Measurements from ENCODE around the gene AOPEP.

AOPEP gene

GRCh38 chr9:95085036-95085770 is 358.7 kb downstream of the AOPEP start:
- FAIRE-seq (no peak), DNase-seq (ENCODE audit: insufficient read length, low spot score) (no peak)

DNA sequence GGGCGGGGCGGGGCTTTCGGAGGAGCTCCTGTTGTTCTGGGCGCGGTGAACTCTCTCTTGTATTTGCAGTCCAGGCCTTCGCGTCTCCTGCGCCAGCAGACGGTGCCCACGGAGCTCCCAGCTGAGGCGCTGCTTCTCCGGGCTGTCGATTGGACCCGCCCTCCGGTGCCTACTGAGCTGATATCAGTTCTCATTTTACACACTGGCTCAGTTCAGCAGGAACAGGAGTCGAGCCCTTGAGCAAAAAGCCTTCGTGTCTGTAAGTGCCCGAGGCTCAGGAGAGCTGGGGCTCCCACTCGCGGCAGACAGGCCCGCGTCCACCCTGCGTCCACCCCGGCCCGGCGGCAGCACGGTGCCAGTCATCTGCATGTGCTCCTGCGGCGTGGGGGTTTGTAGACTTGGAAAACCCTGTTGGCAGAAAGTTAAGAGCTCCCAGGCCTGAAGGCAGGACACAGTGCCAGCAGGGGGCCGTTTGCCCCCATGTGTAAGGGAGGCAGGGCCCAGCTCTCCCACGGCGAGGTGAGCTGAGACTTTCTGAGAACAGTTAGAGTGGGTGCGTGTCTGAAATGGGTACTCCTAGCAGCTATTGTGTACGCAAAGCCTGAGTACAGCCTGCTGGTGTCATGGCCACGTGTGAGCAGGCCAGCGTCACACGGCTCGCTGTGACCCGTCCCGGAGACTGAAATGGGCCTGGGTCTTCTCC is 359.5 kb downstream of the AOPEP start:
- DNase-seq (ENCODE audit: insufficient read length, low spot score), result no peak
- no peak for FAIRE-seq

DNA sequence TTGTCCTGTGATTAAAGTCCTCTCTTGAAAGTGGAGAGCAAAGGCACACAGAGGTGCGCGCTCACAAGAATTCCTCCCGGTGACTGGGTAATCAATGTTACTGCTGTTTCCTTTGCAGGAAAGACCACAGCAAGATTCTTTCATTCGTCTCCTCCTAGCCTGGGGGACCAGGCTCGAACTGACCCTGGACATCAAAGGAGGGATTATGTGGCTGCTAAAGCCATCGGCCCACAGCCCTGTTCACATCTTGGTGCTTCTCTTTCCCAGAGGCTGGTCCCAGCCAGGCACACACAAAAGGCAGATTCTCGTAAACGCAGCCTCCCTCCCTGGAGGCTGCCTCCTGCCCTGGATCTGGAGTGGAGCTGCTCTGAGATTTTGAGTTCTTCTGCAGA is 360.1 kb downstream of the AOPEP start:
- FAIRE-seq, result no peak
- DNase-seq (ENCODE audit: insufficient read length, low spot score), result no peak

- FAIRE-seq (no peak), DNase-seq (ENCODE audit: insufficient read length, low spot score) (no peak)
These were observed 361.3 kb downstream of the AOPEP start for GRCh38 chr9:95087659-95088242.

DNA sequence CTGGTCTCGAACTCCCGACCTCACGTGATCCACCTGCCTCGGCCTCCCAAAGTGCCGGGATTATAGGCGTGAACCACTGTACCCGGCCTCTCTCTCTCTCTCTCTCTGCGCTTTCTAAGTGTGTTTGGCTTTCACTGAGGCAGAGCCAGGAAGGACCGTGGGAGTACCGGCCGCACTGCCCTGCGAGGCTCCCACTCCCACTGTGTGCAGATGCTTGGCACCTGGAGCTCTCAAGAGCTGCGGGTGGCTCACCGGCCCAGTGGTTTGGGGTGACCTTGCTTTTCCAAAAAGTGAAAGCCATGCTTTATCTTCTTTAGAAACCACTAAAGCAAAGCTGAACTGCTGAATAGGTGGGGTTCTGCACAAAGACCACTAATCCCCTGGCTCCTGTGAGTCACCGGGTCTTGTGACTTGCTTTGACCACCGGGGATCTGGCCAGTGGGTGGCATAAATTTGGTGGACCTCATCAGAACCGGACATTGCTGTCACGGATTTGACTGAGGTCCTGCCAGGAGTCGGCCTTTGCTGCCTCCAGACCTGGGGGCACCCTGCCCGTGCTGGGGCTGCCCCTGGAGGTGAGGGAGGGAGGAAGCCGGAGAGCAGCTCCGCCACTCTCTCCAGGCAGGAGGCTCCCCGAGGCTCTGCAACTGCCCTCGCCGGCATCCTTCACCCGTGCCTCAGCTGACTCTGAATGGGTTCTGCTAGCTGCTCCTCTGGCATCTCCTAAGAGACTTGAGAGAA is 362.1 kb downstream of the AOPEP start:
- DNase-seq (ENCODE audit: insufficient read length, low spot score) (no peak), FAIRE-seq (no peak)

DNA sequence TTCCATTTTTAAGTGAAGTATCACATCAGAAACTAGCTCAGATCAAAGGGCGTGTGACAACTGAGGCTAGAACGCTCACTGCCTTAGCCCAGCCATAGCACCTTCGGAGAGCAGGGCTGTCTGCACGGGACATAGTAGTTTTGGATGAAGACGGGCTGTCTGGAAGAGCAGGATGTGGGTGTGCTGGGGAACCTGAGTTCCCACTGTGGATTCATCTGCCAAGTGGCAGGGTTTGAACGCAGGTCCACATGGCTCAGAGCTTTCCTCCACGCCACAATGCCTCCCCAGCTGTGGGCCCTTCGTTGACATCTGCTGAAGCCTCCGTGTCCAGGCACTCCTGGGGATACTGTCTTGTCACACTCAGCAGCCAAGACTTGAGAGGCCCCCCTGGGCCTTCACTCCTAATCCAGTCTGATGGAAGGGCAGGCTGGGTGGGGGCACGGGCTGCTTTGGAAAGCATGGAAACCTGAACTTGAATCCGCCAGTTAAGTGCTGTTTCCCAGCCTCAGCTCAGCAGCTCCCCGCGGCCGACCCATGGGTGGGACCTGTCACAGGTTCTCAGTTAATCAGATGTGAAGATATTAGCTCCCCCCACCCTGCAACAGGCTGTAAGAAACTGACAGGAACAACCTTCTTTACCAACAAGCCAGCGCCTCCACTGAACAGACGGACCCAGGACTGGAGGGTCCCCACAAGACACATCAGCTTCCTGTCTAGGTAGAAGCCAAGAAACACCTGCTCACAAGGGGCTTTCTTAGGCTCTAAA is 362.9 kb downstream of the AOPEP start:
- FAIRE-seq (no peak), DNase-seq (ENCODE audit: insufficient read length, low spot score) (no peak)

GRCh38 chr9:95090023-95090791 is 363.7 kb downstream of the AOPEP start:
- no peak for FAIRE-seq

DNA sequence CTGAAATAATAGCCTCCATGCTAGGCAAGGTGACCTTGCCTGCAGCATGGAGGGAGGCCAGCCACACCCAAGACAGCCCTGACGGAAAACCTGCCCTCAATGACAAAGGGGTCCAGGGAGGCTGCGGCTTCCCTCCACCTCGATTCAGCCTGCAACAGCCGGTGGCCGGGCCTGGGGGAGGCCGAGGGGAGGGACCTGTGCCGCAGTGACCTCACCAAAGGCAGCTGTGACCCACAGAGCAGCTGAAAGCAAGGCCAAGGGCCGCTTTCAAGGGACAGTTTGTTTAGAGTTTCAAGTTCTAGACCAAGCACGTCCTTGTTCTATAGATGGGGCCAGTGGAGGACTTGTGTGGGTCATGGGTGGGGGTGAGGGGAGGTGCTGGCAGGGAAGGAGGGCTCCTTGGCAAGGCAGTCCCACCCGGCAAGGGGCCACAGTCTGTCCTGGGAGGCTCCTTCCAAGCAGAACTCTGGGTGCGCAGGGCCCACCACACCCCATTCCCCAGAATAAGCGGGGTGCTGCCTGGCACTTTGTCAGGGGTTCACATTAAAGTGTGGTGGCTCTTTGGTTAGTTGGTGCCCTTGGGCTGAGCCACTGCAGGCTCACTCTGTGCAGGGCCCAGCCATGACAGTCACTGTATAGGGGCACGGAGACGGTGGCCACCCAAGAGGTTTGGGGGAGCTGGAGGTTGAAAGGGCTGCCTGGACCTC is 364.5 kb downstream of the AOPEP start:
- FAIRE-seq (no peak), DNase-seq (ENCODE audit: insufficient read length, low spot score) (no peak)

More at GRCh38 chr9:95090023-95090791, 363.7 kb downstream of the AOPEP start:
- no peak for DNase-seq (ENCODE audit: insufficient read length, low spot score)

DNA sequence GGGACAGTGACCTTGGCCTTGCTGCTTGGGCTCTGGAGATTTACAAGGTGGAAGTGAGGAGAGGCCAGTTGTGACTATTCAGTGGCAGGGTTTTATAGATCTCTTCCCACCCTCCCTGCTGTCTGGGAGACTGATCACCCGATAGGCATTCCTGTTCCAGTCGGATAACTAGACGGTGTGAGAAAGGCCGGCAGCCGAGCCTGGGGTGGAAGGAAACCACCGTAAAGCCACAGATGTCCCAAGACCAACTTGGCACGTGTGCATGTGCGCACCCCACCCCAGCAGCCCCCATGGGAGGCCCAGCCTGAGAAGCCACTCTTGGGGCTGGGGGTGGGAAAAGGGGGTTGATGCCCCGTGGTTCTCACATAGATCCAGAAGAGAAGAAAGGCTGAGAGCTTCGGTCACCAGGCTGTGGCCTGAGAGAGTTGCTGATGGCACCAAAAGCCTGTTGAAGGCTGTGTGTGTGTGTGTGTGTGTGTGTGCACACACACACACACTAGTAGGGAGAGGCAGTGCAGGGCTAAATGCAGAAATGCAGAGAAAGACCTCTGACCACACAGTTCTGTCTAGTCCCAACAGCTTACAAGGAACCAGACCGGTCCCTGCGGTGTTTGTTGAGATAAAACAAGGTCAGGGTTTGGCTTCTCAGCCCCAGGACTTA is 365.2 kb downstream of the AOPEP start:
- DNase-seq (ENCODE audit: insufficient read length, low spot score), result no peak

DNA sequence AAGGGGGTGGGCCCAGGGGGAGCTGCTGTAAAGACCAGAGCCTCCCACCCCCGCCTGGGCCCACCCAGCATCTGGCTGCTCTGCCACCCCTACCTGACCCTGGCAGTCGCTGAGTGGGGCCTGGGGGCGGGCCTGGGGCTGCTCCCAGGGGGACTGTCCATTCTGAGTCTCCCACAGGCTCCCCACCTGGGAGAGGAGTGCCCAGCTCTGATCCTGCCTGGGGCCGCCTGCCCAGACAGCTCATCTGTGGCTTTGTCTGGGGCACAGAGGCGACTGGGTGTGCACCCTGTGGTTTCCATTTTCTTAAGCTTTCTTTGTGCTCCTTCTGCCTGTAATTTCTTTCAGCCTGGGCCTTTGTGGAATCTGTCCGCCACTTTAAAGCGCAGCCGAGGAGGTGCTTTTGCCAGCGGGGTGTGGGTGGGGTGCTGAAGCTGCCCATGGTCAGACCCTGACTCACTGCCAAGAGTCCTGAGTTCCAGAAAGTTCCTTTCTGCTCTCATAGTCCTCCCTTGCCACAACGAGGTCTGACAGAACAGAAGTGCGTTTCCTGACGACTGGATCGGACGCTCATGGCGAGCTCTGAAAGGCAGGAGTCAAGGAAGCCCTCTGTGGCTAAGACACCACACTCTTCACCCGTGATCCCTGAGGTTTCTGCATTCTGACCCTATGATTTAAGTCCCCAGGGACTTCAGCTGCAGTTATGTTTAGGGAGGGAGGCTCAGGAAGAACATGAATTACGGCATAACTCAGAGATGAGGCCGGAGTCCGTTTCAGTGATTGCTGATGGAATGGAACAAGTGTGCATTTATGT is 366.0 kb downstream of the AOPEP start:
- FAIRE-seq, result no peak
- no peak for DNase-seq (ENCODE audit: insufficient read length, low spot score)

More for the DNA sequence above, 365.2 kb downstream of the AOPEP start:
- FAIRE-seq, result no peak

DNA sequence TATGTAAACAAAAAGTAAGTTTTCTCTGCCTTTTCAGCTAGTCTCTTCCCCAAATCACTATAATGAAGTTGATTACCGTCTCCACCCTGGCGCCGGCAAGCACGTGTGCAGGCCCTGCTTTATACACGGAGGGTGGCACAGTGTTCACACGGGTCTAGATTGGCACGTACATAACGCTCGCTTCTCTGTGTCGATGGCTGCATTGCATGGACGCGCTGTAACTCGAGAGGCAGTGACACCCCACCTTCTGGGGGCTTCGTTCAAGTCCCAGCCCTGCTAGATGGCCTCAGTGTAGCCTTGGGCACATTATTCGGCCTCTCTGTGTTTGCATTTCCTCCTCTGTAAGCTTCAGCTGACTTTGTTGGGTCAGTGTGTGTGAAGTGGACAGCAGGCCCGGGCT is 367.1 kb downstream of the AOPEP start:
- DNase-seq (ENCODE audit: insufficient read length, low spot score) (no peak), FAIRE-seq (no peak)

- no peak for DNase-seq (ENCODE audit: insufficient read length, low spot score)
- FAIRE-seq, result no peak
These were observed 367.5 kb downstream of the AOPEP start for GRCh38 chr9:95094002-95094401.

- FAIRE-seq, result no peak
- no peak for DNase-seq (ENCODE audit: insufficient read length, low spot score)
These were observed 369.3 kb downstream of the AOPEP start for GRCh38 chr9:95095641-95096355.

DNA sequence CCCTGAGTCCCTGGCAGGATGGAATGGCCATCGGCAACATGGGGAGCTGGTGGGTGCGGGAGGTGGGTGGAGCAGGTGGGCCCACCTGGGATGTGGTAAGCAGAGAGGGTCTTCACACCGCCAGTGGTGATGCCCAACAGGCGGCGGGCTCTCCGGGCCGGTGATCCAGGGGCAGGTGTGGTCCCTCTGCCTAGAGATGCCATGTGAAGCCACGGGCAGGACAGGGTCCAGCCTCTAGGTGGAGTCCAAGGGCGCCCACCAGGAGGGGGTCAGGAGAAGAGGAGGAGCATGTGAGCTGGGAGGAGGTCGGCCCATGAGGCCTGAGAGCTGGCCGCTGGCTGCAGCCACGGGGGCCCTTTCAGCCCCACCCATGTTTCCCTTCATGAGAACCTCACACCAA is 369.9 kb downstream of the AOPEP start:
- DNase-seq (ENCODE audit: insufficient read length, low spot score) (no peak), FAIRE-seq (no peak)

DNA sequence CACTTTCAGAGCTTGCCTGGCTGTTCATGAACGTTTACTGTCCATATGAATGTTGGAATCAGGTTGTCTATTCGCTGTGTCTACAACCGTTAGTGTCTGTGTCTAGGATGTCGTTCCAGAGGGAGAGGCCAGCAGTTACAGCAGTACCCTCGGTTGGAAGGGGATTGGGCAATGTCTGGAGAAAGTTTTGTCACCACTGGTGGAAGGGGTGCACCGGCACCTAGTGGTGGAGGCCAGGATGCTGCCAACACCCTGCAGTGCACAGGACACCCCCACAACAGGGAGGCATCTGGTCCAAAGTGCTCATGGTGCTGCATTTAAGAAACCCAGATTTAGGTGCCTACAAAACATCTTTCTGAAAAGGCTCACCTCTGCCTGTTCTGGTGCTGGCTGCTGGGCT is 370.3 kb downstream of the AOPEP start:
- DNase-seq (ENCODE audit: insufficient read length, low spot score) (no peak), FAIRE-seq (no peak)

DNA sequence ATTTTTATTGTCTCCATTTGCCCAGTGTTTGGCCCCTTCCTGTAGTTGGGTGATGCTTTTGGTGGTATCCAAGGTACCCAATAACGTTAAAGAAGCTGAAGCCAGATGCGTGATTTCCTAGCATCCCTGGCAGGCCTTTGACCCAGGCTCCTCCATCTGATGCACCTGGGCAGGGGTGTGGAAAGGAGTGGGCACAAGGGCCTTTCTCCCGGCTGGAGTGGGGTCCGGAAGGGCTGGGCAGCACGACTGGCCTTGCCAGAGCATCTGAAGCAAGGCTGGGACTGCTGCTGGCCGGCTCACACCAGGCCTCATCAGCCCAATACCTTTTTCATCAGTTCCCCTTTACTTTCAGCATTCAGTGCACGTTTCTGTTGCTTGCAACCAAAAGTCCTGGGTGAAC is 370.8 kb downstream of the AOPEP start:
- FAIRE-seq (no peak), DNase-seq (ENCODE audit: insufficient read length, low spot score) (no peak)

- no peak for FAIRE-seq
These were observed 372.0 kb downstream of the AOPEP start for GRCh38 chr9:95098391-95098921.

More at GRCh38 chr9:95098391-95098921, 372.0 kb downstream of the AOPEP start:
- DNase-seq (ENCODE audit: insufficient read length, low spot score), result no peak
